ENCODE data around the gene MCF2L.

DNA sequence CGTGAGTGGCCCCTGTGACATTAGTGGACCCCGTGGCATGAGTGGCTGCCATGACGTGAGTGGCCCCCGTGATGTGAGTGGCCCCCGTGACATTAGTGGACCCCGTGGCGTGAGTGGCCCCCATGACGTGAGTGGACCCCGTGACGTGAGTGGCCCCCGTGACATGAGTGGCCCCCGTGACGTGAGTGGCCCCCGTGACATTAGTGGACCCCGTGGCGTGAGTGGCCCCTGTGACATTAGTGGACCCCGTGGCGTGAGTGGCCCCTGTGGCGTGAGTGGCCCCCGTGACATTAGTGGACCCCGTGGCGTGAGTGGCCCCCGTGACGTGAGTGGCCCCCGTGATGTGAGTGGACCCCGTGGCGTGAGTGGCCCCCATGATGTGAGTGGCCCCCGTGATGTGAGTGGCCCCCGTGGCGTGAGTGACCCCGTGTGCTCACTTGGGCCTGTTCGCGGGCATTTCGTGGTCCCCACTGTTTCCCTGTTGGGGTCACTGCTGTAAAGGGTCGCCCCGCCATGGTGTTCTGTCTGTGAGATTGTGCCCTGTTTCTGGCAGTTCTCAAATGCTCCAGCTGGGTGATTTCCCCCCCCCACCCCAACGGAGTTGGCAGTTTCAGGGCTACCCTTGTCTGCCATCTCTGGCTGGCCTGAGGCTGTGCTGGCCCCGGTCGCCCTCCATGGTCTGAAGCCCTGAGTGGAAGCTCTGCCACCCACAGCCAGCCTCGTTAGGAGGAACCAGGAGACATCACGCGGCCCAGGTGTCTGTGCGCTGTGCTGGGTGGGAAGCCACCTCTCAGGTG is 64.2 kb downstream of the MCF2L start:
- TF ChIP-seq, protein P1, sequence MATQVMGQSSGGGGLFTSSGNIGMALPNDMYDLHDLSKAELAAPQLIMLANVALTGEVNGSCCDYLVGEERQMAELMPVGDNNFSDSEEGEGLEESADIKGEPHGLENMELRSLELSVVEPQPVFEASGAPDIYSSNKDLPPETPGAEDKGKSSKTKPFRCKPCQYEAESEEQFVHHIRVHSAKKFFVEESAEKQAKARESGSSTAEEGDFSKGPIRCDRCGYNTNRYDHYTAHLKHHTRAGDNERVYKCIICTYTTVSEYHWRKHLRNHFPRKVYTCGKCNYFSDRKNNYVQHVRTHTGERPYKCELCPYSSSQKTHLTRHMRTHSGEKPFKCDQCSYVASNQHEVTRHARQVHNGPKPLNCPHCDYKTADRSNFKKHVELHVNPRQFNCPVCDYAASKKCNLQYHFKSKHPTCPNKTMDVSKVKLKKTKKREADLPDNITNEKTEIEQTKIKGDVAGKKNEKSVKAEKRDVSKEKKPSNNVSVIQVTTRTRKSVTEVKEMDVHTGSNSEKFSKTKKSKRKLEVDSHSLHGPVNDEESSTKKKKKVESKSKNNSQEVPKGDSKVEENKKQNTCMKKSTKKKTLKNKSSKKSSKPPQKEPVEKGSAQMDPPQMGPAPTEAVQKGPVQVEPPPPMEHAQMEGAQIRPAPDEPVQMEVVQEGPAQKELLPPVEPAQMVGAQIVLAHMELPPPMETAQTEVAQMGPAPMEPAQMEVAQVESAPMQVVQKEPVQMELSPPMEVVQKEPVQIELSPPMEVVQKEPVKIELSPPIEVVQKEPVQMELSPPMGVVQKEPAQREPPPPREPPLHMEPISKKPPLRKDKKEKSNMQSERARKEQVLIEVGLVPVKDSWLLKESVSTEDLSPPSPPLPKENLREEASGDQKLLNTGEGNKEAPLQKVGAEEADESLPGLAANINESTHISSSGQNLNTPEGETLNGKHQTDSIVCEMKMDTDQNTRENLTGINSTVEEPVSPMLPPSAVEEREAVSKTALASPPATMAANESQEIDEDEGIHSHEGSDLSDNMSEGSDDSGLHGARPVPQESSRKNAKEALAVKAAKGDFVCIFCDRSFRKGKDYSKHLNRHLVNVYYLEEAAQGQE (IDR thresholded peaks at IDR 0.05; ENCODE audit: insufficient read depth in 1 of 2, low read depth in 2 of 2, low read length in 2 of 2), result no peak
- TF ChIP-seq POLR2AphosphoS5 (IDR thresholded peaks at IDR 0.05; ENCODE audit: low read depth, low read length), result no peak
- TF ChIP-seq TAF1 (IDR thresholded peaks at IDR 0.05; ENCODE audit: borderline replicate concordance, insufficient read depth, low read length), result no peak
- no peak for TF ChIP-seq SIN3A (IDR thresholded peaks at IDR 0.05; ENCODE audit: borderline replicate concordance, insufficient read depth, low read length)
- TF ChIP-seq FOXP2 (optimal IDR thresholded peaks at IDR 0.05; ENCODE audit: borderline replicate concordance, extremely low read depth, extremely low read length, insufficient read depth), result no peak
